Fibroblast of skin of right biceps (primary cell): Measurements from ENCODE around the gene COL27A1.
A peak's percentile ranks its signal among the peaks of the same experiment; 100 is the strongest.

Experiments used
- DNase-seq: peaks from one replicate; pipeline ENCODE4 v3.0.0-alpha.2; 2013

COL27A1 gene

DNA sequence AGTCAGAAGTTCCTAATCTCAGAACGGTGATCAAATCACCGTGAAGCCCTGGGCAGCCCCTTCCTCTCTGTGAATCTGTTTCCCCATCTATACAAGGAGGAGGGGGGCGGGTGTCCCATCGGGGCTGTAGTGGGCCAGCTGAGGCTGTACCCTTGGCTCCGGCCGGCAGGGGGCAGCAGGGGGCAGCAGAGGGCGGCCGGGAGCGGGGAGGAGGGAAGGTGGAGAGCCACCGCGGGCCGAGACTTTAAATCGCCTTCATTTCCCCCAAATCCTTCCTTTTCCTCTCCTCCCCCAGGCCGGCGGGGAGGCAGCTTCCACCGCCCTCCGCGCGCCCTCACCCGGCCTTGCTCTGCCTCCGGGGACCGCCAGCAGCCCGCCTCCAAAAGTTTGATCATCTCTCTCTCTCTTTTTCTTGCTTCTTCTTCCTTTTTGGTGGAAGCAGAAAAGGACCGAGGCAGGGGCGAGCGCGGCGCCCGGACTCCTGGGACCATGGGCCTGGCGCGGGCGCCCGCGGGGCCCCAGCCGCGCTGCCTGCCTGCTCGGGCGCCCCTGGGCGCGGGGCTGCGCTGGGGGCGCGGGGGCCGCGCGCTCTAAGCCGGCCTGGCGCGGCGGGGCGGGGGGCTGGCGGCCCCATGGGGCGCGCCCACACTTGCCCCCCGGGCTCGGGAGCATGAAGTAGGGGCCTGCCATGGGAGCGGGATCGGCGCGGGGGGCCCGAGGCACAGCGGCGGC is at the start of gene COL27A1:
Gene COL27A1, plus strand, starts transcription at position 275 of the 732 bp plus-strand sequence. Its CDS starts 414 bp downstream, at position 689.
- peak; percentile 83 for DNase-seq

GRCh38 chr9:114107286-114108001 is 47.9 kb upstream of the COL27A1 start:
- no peak for DNase-seq

- peak; percentile 76 for DNase-seq
Measured at GRCh38 chr9:114108016-114108833, 47.1 kb upstream of the COL27A1 start.

DNA sequence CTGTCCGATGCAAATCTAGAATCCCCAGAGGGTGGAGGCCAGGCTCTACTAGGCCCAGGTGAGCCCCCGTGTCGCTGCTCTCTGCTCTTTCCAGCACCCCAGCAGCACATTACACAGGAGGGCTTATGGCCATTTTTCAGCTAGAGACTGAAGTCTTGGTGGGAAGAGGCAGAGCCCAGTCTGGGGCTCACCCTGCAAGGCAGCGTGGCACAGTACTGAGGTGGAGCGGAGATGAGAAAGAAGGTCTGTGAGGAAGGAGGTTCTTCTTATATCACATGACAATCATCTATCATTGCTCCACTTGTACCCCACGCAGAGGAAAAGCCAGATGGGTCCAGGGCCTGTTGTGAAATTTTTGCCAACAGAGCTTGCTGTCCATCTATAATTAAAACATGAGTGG is 46.2 kb upstream of the COL27A1 start:
- DNase-seq = no peak

GRCh38 chr9:114110180-114110579 is 45.2 kb upstream of the COL27A1 start:
- DNase-seq = peak; percentile 94

- peak; percentile 64 for DNase-seq
Measured at GRCh38 chr9:114112325-114112724, 43.0 kb upstream of the COL27A1 start.

- peak; percentile 84 for DNase-seq
Measured at GRCh38 chr9:114112778-114113584, 42.4 kb upstream of the COL27A1 start.

GRCh38 chr9:114114364-114114763 is 41.0 kb upstream of the COL27A1 start:
- DNase-seq = peak; percentile 55

- DNase-seq = no peak
Measured at GRCh38 chr9:114115654-114116125, 39.6 kb upstream of the COL27A1 start.

DNA sequence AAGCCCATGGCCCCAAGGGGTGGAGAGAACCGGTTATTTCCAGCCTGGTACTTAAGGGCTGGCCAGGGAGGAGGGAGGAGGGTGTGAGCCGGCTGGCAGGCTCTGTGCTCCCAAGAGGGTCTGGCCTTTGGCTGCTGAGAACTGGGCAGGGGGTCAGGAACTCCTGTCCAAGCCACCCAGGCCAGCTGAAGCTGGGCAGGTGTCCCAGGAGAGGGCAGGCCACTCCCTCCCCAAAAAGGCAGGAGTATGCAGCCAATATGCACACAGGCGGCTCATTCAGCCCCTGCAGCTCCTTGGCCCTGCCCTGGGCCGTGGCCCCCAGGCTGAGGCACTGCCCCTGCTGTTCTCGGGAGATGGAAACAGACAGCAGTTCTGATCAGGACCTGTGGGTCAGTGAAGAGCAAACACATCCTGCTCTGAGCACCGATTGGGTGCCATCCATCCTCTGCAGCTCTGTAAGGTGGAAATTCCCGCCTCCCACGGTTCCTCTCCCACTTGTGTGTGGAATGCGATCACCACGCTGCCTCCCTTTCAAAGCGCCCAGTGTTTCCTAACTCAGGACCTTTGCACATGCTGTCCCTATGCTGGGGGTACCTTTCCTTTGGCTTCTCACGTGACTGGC is 39.1 kb upstream of the COL27A1 start:
- no peak for DNase-seq

- DNase-seq = no peak
Measured at GRCh38 chr9:114117614-114117995, 37.7 kb upstream of the COL27A1 start.

DNA sequence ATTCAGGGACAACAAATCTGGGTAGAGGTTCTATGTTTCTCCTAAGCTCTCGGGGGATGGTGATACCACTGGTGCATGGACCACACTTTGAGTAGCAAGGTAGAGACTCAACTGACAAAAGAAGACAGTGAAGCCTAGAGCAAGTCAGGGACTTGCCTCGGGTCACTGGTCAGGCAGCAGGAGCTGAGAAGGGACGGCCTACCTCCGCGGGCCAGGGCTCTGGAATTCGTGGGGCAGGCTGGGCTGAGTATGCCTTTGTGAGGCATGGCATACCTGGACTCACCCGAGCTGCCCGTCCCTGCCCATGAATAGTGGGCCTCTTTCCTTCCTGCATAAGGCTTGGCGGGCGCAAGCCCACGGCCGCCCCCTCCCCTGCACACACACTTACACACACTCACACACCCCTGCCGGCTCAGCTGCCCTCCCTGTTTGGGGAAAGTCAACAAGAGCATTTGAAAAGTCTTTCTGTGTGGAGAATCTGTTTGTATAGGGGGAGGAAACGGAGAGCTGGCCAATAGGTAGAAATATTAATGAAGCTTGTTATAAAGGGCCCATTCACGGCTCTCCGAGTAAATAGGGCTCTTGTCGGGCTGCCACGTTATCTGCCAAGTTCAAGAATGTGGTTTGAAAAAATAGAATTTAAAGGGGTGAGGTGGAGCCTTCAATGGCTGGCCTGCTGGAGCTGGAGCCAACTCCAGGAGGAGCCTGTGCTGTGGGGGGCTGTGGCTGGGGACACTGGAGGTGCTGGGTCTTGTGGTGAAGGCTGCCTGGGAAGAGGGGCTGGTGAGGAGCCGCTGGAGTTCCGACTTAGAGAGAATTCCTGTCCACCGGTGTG is 37.1 kb upstream of the COL27A1 start:
- no peak for DNase-seq

GRCh38 chr9:114119242-114120191 is 35.8 kb upstream of the COL27A1 start:
- no peak for DNase-seq

GRCh38 chr9:114120192-114121014 is 34.9 kb upstream of the COL27A1 start:
- DNase-seq = no peak

- DNase-seq = no peak
Measured at GRCh38 chr9:114121227-114122135, 33.9 kb upstream of the COL27A1 start.

DNA sequence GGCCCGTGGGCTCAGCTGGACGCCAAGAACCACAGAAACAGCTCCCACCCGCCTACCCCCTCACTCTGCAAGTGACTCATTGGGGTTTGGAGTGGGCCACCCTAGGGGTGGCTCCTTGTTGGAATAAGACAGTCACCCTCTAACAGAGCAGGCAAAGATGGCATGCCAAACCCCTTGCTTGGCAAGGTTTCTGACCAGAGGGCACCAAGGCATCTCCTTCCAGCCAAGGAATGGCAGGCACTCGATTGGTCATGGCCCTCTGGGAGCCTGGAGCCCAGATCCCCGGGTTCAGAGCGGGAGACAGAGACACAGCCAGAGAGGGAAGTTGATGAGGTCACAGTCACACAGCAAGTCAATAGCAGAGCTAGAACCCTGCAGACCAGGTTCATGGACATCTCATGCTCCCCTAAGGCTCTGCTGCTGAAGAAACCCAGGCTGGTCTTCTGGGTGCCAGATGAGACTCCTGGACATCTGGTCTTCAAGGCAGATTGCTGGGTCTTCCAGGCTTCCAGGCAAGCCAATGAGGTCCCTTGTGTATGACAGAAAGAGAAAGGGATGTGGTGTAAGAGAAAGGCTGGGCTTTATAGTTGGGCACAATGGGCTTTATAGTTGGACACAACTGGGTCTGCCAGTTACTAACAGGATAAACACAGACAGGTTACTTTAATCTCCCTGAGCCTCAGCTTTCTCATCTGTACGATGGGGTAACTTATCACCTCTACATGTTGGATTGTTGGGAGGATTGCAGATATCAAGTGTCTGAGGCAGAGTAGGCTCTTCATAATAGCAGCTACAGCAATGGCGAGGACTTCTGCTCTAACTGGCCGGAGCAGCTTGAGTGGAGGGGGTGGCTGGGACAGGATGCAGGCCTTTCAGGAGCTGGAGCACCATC is 33.0 kb upstream of the COL27A1 start:
- DNase-seq = no peak
